NCI-H510A (cell line): Measurements from ENCODE around the gene GNB3.

Source experiments
- DNase-seq: peaks from one replicate; lab custom pipeline; 2025; lab: John Stamatoyannopoulos, UW

GNB3 gene

GRCh38 chr12:6823182-6824084 is 17.3 kb upstream of the GNB3 start:
- no peak for DNase-seq

- no peak for DNase-seq
Observed at GRCh38 chr12:6824085-6824775, 16.5 kb upstream of the GNB3 start.

GRCh38 chr12:6824901-6825381 is 15.8 kb upstream of the GNB3 start:
- DNase-seq: no peak

DNA sequence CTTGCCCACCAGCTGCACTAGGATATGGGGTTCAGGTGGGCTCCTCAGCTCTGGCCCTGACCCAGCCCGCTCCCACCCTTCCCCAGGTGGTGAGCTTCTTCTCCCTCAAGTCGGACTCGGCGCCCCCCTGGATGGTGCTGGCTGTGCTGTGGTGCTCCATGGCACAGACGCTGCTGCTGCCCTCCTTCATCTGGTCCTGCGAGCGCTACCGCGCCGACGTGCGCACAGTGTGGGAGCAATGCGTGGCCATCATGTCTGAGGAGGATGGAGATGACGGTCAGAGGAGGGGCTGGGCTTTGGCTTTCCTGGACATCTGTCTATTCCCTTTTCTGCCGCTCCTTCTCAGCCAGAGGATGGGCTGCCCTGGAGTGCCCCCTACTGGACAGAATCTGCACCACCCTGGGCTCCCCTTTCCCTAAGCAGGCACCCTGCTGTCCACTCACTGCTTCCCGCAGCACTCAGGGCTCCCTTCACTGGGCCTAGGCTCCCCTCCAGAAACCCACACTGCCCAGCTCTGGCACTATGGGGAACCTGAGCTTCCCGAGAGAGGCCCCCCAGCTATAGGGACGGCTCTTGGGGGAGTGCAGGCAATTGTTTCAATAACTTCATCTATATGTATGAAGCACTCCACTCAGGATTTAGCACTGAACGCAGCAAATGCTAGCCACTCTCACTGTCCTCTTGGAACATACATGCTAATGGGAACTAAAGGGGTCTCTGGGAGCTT is 15.2 kb upstream of the GNB3 start:
- no peak for DNase-seq

- DNase-seq: no peak
Observed at GRCh38 chr12:6826125-6826733, 14.5 kb upstream of the GNB3 start.

- DNase-seq: no peak
Observed at GRCh38 chr12:6826734-6827436, 13.8 kb upstream of the GNB3 start.

GRCh38 chr12:6827437-6827911 is 13.3 kb upstream of the GNB3 start:
- no peak for DNase-seq

DNA sequence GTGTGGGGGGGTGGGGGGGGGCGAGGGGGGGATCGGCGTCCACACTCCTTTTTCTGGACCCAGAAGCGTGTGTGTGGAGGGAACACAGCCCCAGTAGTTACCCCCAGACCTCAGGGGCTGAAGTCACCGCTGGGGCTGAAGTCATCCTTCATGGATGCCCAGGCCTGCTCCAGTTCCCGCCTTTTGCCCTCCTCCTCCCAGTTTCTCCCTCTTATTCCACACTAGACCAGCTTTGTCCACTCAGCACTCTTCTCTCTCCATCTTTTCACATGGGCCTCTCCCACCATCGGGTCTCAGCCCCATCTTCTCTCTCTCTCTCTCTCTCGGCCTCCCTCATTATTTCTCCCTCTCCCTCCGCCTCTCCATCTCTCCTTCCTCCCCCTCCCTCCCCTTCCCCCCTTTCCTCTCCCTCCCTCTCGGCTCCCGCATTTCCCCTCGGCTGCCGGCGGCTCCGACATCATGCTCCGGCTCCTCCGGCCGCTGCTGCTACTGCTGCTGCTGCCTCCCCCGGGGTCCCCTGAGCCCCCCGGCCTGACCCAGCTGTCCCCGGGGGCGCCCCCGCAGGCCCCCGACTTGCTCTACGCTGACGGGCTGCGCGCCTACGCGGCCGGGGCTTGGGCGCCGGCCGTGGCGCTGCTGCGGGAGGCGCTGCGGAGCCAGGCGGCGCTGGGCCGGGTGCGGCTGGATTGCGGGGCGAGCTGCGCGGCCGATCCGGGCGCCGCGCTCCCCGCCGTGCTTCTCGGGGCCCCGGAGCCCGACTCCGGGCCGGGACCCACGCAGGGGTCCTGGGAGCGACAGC is 12.5 kb upstream of the GNB3 start, which contains the start of gene P3H3:
Gene P3H3 (plus strand): TSS at position 426 of the 799 bp plus-strand sequence. CDS start 34 bp downstream, at position 460.
- no peak for DNase-seq

- no peak for DNase-seq
Observed at GRCh38 chr12:6828781-6829535, 11.8 kb upstream of the GNB3 start.

- no peak for DNase-seq
Observed at GRCh38 chr12:6829536-6830220, 11.0 kb upstream of the GNB3 start.

DNA sequence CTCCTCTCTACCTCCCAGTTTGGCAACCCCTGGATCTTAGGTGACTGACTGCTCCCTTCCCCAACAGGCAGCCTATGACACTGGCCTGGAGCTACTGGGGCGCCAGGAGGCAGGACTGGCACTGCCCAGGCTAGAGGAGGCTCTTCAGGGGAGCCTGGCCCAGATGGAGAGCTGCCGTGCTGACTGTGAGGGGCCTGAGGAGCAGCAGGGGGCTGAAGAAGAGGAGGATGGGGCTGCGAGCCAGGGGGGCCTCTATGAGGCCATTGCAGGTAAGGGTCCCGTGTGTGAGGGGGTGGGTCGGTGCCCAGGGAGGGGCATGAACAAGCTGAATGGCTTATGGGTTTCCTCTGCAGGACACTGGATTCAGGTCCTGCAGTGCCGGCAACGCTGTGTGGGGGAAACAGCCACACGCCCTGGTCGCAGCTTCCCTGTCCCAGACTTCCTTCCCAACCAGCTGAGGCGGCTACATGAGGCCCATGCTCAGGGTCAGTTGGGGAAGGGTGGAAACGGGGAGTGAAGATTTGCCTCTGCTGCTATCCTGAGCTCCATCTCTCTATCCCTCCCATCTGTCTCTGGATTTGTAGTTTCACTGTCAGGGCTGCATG is 10.3 kb upstream of the GNB3 start:
- DNase-seq: no peak

DNA sequence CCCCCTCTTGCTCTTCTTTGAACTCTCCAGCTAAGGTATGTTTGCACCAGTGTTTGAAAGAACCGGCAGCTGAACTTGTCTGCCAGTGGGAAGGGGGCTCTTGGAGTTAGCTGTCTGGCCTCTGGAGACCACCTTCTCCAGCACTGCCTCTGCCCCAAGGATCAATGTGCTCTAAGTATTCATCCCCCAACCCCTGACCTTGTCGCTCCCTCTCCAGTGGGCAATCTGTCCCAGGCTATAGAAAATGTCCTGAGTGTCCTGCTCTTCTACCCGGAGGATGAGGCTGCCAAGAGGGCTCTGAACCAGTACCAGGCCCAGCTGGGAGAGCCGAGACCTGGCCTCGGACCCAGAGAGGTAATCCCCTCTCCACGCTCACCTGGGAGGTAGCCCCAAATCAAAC is 9.7 kb upstream of the GNB3 start:
- no peak for DNase-seq

GRCh38 chr12:6831450-6831995 is 9.2 kb upstream of the GNB3 start:
- DNase-seq: no peak

DNA sequence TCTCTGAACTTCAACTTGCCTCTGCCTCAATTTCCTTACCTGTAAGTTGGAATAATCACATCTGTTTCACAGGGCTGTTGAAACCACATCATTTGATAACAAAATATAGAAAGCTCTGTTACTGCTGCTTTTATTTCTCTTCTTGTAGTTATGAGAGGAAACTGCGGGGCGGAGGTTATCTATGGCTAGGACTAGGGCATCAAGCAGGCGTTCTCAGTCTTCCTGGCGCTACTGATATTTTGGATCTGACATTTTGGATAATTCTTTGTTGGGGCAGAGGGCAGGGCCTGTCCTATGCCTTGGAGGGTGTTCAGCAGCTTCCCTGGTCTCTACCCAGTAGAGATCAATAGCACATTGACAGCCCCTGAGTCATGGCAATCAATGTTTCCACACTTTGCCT is 8.6 kb upstream of the GNB3 start:
- DNase-seq: no peak

GRCh38 chr12:6833189-6833890 is 7.4 kb upstream of the GNB3 start:
- no peak for DNase-seq

DNA sequence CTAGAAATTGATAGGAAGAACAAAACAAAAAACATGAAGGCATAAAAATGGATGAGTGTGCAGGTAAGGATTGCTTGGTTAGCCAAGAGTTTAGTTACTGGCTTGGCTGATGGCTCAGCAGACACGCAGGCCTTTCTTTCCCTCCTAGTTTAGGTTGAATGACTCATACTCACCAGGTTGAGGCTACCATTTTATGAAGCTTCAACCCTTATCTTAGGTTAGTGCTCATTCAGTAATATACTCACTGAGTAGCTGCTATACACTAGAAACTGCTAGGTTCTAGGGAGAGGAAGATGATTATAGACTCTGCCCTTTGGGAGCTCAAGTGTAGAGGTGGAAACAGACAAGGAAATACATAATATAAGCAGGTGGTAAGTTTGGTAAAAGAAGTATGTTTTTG is 6.5 kb upstream of the GNB3 start:
- DNase-seq: no peak

GRCh38 chr12:6834873-6835272 is 5.9 kb upstream of the GNB3 start:
- DNase-seq: no peak

GRCh38 chr12:6836851-6837250 is 3.9 kb upstream of the GNB3 start:
- no peak for DNase-seq
